Heart right ventricle (tissue), 16 donors: Measurements from ENCODE around the gene GPR55. TPM values are rescaled to one million over a fixed set of nuclear protein-coding genes. Genes with fewer than 3 reads are reported as not detected.

ENCODE experiments used
- ATAC-seq, 8 donors: fragments of 200-7000 bp; cut with Tn5 transposase; one replicate each; pipeline ENCODE4 v1.9.1; 2020; ENCODE audit warnings: mild to moderate bottlenecking in 8 of 8, moderate library complexity in 8 of 8, moderate number of reproducible peaks in 1 of 8
- DNase-seq, 2 donors: peaks; one replicate each; pipeline ENCODE4 v3.0.0-alpha.2; 2020
- H3K27ac ChIP-seq, 10 donors: fragments of 200-600 bp; sonication (generic) in 2 of 10; one replicate each; pipeline versions ENCODE4 v1.5.0 to v1.8.0; 2020 to 2022; ENCODE audit warnings: mild to moderate bottlenecking in 3 of 10
- H3K27me3 ChIP-seq, 7 donors: fragments of 200-600 bp; one replicate each; pipeline ENCODE4 v1.8.0; 2021 to 2022; ENCODE audit warnings: mild to moderate bottlenecking in 2 of 7
- H3K36me3 ChIP-seq, 9 donors: fragments of 200-600 bp; sonication (generic) in 1 of 9; one replicate each; pipeline versions ENCODE4 v1.5.0 to v1.8.0; 2020 to 2022; ENCODE audit warnings: mild to moderate bottlenecking in 2 of 9
- H3K4me1 ChIP-seq, 9 donors: fragments of 200-600 bp; sonication (generic) in 1 of 9; one replicate each; pipeline versions ENCODE4 v1.5.0 to v1.8.0; 2020 to 2022; ENCODE audit warnings: mild to moderate bottlenecking in 4 of 9
- H3K4me3 ChIP-seq, 10 donors: fragments of 200-600 bp; sonication (generic) in 2 of 10; one replicate each; pipeline versions ENCODE4 v1.5.0 to v1.8.0; 2020 to 2022; ENCODE audit warnings: mild to moderate bottlenecking in 7 of 10, moderate library complexity in 2 of 10
- H3K9me3 ChIP-seq, 11 donors: fragments of 200-600 bp in 10 of 11; sonication (generic) in 2 of 11; one replicate each; pipeline versions ENCODE4 v1.5.0 to v1.8.0; 2013 to 2022; ENCODE audit warnings: mild to moderate bottlenecking in 2 of 11, control low read depth in 1 of 11, moderate library complexity in 1 of 11
- CTCF ChIP-seq, 9 donors: fragments of 200-600 bp; sonication (generic) in 2 of 9; IDR thresholded peaks; one replicate each; pipeline versions ENCODE4 v1.5.0 to v1.8.0; 2021 to 2022; ENCODE audit warnings: antibody characterized with exemption in 9 of 9, mild to moderate bottlenecking in 5 of 9, moderate library complexity in 1 of 9
- WGBS, 2 donors: extraction: QIAGEN DNeasy Blood & Tissue Kit; methylation state at CpG; one replicate each; pipeline ENCODE4 v1.1.7; 2013; ENCODE audit warnings: inconsistent platforms in 1 of 2; 5-methylcytosine and 5-hydroxymethylcytosine counted together
- intact Hi-C, 10 donors: fragments of 100-400 bp; cut with DNase I; formaldehyde crosslinking; loops; one replicate each; pipeline versions ENCODE4 v1.11.1 to v1.14.2; 2022
- polyA plus RNA-seq, 2 donors: library from polyadenylated mRNA; stranded (reverse); fragments of 200-250 nt; gene quantifications; one replicate each; pipeline ENCODE4 v1.2.3, GENCODE V29; 2013
- total RNA-seq, 10 donors: library from RNA; stranded (reverse); fragmentation: NEBNext Ultra II Directional in 3 of 10; extraction: Animal tissue kit (Norgen Biotek cat#: 25700) in 3 of 10; gene quantifications; one replicate each; pipeline versions ENCODE4 v1.2.1 to v1.2.4, GENCODE V29; 2021 to 2023
- donor health status: Arrhythmogenic right ventricular cardiomyopathy.
- donor health status: ischemic (EF 13 %, LVEDD 7.1; RV severe dilation, severe dysfunction).
- donor health status: healthy with polysubstance abuse.
- donor health status: DM: no; HTN: yes; CAD: no.
- donor health status: DM: no; HTN: no; CAD: no.
- donor health status: ischemic (EF 25% LVEDD 6.9; RV normal size, moderate dysfunction).
- donor health status: ischemic (EF 25% LVEDD 5.7; RV mildly dilated, moderate dysfunction).
- donor health status: healthy.
- donor health status: DM: yes; HTN: yes; CAD: no.
- donor health status: Ischemic cardiomyopathy.
- donor health status: ischemic (EF 35%, LVEDD 5.7; RV mildly dilated, moderate dysfunction).
- donor health status: nonischemic (EF 11% LVEDD 7.7; RV severe dilation, severe dysfunction).
- donor health status: DM: yes; HTN: yes; CAD: no.
- donor health status: PGD.
- donor health status: ischemic (EF 29% LVEDD 5.4; RV normal size, mild dysfunction).
- donor health status: nonischemic (EF 23%, LVEDD 6.1; RV moderate dilation, normal function).

Gene GPR55
- total and polyA plus RNA-seq, 12 donors, result 0.01 to 0.42 TPM; not detected in 10

DNA sequence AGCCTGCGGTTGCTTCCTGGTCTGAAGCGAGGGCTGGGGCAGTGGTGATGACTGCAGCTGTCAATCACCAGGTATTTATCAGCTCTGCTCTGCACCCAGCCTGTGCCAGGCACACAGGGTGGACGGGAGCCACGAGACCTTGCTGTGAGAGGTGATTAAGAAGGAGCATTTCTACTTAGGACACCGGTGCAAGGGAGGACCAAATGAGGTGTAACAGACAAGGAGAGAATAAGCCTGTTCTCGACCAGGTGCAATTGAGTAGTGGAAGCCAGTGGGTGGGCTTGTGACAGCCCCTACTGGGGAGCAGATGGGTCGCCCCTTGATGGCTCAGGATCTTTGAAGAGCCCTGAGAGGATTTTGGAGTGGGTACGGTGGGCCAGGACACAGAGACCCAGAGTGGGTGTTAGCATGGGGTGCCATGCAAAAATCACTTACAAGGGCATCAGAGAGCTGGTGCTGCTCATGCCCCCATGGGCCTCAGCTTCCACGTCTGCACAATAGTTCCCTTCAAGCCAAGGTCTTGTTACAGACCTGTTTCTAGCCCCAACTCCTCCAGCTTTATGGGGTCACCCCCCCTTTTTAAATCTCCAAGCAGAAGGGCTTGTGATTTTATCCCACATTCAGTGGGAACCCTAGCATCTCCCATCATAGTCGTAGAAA lies 24.6 kb downstream of the GPR55 start:
- Histone ChIP-seq H3K4me3 (no peak overlapping the region), H3K9me3 (no peaks in the 10 kb centered on the region), H3K27me3 (peaks cover 0 to 20% (median 0%) of the 10 kb centered on the region in 7 donors), H3K36me3 (no peaks in the 10 kb centered on the region), H3K27ac (no peak overlapping the region), H3K4me1 (peaks cover 0 to 11% (median 0%) of the 10 kb centered on the region in 9 donors)
- ATAC-seq (no peak), DNase-seq (no peak)
- TF ChIP-seq CTCF (IDR thresholded peaks at IDR 0.05), result no peak
- 55 to 71% methylated on average over 10 of the region's 10 CpGs for WGBS, 2 donors
- intact Hi-C loops, result loop anchor here in 4 of 10 donors (5.0 to 10.0 kb wide), 3 partner anchors 82 to 87 kb away; no protein-coding TSS in a partner anchor

DNA sequence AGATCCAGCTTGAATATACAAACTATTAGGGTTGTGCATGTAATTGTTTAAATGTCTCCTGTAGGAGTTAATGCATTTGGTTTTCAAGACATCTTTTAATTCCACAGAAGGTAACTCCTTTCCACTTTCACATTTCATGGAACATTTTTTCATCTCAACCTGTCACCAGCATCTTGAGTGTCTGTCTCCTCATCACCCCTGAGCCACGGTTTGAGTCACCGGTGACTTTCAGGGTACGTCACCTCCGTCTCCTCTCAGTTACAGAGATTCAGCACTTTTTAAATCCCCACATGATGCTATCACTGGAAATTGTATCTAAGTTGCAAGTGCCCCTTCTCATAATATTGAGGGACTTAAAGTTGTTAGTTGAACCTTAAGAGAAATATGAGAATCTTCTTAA lies 25.3 kb downstream of the GPR55 start:
- DNase-seq (no peak), ATAC-seq (no peak)
- H3K4me3 ChIP-seq, result no peak overlapping the region
- peaks cover 0 to 11% (median 0%) of the 10 kb centered on the region in 9 donors for H3K4me1 ChIP-seq
- WGBS, 2 donors, result 84 to 86% methylated on average over 4 of the region's 4 CpGs
- H3K9me3 ChIP-seq, result no peaks in the 10 kb centered on the region
- no peaks in the 10 kb centered on the region for H3K36me3 ChIP-seq
- TF ChIP-seq CTCF (IDR thresholded peaks at IDR 0.05), result no peak
- peaks cover 0 to 20% (median 0%) of the 10 kb centered on the region in 7 donors for H3K27me3 ChIP-seq
- H3K27ac ChIP-seq, result no peak overlapping the region
- intact Hi-C loops, result loop anchor here in 4 of 10 donors (5.0 to 10.0 kb wide), 3 partner anchors 83 to 88 kb away; no protein-coding TSS in a partner anchor

GRCh38 chr2:230899287-230899686 lies 25.8 kb downstream of the GPR55 start:
- intact Hi-C loops, result no loop called here
- no peak for TF ChIP-seq CTCF (IDR thresholded peaks at IDR 0.05)
- no peak for DNase-seq
- peaks cover 0 to 11% (median 0%) of the 10 kb centered on the region in 9 donors for H3K4me1 ChIP-seq
- H3K27me3 ChIP-seq, result peaks cover 0 to 20% (median 0%) of the 10 kb centered on the region in 7 donors
- no peak overlapping the region for H3K4me3 ChIP-seq
- H3K9me3 ChIP-seq, result no peaks in the 10 kb centered on the region
- H3K27ac ChIP-seq, result peak overlapping the region in 1 of 10 donors; percentile 41
- WGBS, 2 donors, result 48 to 53% methylated on average over 5 of the region's 5 CpGs
- H3K36me3 ChIP-seq, result no peaks in the 10 kb centered on the region
- ATAC-seq, result peak in 2 of 8 donors; percentile 22 to 54

GRCh38 chr2:230898713-230899091 lies 26.3 kb downstream of the GPR55 start:
- WGBS, 2 donors, result 57 to 58% methylated on average over 8 of the region's 8 CpGs
- DNase-seq (no peak), ATAC-seq (no peak)

More at GRCh38 chr2:230898713-230899091, 26.3 kb downstream of the GPR55 start:
- Histone ChIP-seq H3K27ac (no peak overlapping the region), H3K4me3 (no peak overlapping the region), H3K4me1 (peaks cover 0 to 11% (median 0%) of the 10 kb centered on the region in 9 donors), H3K9me3 (no peaks in the 10 kb centered on the region), H3K27me3 (peaks cover 0 to 20% (median 0%) of the 10 kb centered on the region in 7 donors), H3K36me3 (no peaks in the 10 kb centered on the region)
- intact Hi-C loops, result no loop called here
- TF ChIP-seq CTCF (IDR thresholded peaks at IDR 0.05), result no peak
